Activated CD8-positive, alpha-beta memory T cell treated with anti-CD3 and anti-CD28 coated beads for 1 hour (primary cell): ENCODE results near the gene PBX1.

Experiments
- DNase-seq, 2 donors: peaks; one replicate each; pipeline ENCODE4 v3.0.0-alpha.2; 2020; ENCODE audit warnings: low read depth in 1 of 2; ENCODE audit errors: extremely low read depth in 1 of 2

PBX1 gene

DNA sequence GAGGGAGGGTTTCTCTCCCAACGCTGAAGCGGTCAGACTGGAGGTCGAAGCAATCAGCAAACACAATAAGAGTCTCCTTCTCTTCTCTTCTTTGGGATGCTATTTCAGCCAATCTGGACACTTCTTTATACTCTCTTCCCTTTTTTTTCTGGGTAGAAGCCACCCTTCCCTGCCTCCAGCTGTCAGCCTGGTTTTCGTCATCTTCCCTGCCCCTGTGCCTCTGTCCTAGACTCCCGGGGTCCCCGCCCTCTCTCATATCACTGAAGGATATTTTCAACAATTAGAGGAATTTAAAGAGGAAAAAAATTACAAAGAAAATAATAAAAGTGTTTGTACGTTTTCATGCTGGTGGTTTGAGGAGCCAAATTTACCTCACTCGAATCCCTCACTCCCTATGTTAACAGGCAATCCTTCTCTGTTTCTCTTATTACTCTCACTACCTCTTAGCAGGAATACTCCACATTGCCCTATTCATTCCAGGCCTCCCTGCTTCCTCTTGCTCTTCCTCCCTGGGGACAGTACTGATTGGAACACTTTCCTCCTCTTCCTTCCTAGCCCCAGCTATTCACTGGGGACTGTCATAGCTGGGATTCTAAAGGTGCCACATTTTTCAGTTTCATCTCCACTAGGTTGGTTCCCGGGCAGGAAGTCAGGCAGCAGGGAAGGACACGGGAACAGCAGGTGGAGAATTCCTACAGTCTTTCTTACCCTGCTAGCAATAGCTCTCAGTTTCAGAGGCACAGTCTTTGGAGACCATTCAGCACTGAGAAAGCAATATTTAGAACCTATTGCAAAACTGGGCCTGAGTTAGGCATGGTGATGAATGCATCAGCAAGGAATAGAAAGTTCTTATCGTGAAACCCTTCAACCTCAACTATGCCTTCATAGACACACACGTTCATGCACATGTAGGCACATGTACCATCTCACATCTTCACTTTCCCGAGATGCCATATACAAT is 288.0 kb downstream of the PBX1 start:
- DNase-seq: no peak

DNA sequence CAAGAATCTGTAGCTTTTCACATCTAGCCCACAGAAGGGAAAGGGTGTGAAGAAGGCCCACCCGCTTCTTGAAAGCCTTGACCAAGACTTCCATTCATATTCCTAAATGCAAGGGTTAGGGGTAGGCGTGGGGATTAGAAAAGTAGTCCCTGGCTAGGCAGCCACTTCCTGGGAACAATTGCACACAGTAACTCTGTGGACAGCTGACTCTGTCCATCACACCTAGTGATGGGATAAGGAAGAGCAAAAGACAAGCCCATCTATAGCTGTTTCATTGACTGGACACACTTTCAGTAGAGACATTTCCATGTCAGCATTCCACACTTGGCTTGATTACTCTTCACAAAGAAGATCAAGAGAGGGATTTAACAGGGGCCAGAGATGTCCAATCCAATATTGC is 294.2 kb downstream of the PBX1 start:
- no peak for DNase-seq

DNA sequence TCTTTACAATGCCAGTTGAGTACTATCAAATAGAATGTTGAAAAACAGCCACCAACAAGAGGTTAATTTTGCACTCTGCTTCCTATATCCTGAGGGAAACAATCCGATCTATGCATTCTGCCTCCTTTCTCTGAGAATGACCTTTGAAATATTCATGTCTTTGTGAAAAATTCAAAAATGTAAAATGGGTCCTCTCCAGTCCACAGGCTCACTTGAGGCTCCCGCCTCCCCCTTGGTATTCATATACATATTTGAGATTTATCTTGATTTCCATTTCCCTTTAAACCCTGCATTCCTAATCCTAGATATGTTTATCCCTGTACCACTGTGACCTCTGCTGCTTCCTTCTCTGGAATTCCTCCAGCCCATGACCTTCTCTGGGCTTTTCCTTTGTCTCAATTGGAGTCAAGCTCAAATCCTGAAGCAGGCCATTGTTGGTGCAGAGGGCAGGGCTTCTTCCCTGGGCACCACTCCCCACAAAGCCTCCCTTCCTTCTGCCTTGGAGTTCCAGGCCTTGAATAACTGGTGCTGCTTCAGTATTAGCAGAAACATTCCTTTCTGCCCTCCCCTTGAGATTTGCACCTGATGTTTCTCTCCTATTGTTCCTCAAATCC is 296.8 kb downstream of the PBX1 start:
- DNase-seq: no peak

DNA sequence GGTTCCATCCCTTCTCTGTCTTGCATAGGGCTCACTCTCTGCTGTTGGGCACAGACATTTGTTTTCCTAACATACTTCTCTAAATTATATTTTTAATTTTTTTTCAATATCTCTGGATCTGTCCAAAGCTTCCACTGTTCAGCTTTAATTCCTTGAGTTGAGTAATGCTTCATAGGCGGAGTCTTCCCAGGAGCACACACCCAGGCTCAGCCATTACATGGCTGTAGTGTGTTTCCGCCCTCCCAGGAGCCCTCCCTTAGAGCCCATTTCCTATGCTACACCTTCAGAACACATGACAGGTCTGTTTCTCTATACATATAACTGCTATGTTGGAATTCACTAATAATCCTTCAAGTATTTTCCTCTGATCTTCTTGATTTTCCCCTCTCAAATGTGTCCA is 297.4 kb downstream of the PBX1 start:
- DNase-seq: no peak

DNA sequence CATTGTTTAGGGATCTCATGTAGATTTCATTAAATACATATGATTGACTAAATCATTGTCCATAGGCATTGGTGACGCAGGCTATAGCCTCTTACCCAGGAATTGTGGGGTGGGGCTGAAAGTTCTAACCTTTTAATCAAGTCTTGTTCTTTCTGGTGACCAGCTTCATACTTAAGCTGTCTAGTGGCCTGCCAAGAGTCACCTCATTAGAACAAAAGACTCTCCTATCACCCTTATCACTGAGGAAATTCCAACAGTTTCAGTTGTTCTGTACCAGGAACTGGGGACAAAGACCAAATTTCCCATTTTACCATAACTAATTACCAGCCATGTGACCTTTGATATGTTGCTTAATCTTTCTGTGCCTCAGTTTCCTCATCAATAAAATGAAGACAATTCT is 298.5 kb downstream of the PBX1 start:
- no peak for DNase-seq

DNA sequence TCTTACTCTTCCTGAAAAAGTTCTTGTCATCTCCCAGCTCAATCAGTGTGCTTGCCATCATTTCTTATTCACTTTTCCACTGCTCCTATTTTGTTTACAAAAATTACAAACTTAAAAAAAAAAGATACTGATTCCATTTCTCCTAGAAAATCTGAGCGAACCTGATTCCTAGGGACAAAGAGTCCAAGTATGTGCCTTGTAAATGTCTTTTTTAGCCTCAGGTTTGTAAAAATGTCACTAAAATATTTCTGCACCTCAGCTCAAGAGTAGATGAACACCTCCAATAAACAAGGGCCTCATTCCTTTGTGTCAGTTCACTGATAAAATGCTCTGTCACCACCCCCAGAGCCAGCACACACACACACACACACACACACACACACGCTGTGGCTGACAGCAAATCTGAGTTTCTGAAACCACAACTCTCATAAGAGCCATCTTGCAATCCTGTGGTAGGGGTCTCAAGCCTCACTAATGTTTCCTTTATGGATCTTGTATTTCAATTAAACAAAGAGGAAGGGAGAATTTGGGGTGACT is 299.2 kb downstream of the PBX1 start:
- no peak for DNase-seq

DNA sequence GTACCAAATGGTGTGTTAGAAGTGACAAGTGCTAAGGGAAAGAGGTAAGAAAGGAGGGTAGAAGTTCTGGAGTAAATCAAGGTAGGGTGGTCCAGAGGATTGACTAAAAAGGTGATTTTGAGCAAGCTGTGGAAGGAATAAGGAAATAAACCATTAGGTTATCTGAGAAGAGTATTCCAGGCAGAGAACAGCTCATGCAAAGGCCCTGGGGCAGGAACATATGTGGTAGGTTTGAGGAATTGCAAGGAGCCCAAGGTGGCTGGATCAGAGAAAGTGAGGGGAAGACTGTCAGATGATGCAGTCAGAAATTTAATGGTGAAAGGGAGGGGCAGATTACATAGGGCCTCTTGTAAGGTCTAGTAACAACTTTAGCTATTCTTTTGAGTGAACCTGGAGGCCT is 302.6 kb downstream of the PBX1 start:
- DNase-seq: no peak

DNA sequence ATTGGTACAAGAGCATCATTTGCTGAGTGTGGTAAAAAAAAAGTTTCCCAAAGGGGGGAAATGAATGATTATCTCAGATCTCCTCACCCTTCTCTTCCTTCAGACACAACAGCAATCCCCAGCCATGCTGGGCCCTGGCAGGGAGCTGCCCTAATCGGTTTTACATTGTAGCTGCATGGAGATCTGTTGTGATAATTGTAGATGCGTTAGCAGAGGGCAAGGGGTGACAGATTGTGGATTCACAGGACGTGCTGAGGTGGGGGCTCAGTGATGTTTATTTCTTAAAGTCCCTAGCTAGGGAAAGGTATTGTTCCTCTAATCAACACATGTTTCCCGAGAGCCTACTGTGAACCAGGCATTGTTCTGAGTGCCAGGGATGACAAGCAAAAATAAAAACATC is 304.1 kb downstream of the PBX1 start:
- no peak for DNase-seq

DNA sequence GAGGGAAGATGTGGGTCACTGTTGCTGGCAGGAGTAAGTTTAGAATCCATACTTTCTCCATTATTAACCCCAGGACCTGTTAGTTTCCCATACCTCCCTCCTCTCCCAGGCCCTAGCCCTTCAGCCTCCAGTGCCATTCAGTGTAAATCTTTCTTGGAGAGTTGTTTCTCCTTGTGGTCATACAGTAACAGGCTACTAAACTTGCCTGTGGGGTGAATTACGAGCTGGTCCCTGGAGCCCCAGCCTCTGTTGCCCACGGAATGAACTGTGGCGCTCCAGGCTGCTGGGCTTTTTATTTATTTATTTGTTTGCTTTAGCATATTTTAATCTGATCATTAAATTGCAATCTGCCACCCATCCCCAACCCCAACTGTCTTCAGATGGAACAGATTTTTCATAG is 305.2 kb downstream of the PBX1 start:
- no peak for DNase-seq

DNA sequence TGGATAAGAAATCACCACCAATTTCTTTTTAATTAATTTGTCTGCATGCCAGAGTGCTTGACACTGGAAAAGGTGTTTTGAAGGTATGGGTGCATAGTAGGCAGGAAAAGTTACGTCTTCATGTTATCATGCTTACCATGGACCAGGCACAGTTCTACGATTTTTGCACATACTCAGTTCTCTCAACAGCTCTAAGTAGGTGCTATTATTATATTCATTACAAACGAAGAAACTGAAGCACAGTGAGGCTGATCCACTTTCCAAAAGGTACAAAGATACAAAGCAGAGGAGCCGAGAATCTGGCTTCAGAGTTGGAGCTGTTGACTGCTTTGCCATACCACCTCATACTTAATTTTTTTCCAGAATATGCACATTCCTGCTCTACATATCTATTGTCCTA is 306.4 kb downstream of the PBX1 start:
- no peak for DNase-seq

DNA sequence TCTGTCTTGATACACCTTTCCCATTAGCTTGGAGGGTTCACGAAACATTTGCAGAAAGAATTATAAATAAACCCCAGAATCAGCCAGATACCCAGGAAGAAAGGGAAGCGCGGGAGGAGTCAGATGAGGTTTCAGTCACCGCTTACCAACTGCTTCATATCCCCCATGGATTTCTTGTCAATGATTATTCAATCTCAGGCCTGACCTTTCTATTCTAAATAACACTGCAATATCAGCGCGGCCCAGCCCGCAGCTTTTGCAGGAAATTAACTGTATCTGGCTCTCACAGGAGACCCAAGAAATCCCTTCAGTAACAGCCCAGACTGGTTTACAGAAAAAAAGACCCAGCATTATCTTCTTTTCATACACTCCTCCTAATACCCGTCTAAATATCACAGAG is 308.6 kb downstream of the PBX1 start:
- no peak for DNase-seq

DNA sequence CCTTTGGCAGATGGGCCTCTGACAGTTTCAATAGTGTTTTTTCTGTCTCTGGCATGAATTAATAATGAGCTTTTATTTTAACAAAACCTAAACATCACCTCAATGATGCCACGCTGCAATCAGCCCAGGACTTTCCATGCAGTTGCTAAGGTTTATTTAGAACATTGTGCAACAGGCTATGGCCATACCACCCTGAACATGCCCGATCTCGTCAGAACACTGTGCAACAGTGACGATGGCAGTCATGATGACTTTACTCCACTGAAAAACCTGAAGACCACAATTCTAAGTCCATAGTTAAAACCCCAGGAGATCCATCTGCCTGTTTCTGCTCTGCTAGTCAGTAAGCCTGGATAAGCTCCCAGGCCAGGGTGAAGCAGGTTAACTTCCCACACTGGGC is 310.0 kb downstream of the PBX1 start:
- DNase-seq: no peak

DNA sequence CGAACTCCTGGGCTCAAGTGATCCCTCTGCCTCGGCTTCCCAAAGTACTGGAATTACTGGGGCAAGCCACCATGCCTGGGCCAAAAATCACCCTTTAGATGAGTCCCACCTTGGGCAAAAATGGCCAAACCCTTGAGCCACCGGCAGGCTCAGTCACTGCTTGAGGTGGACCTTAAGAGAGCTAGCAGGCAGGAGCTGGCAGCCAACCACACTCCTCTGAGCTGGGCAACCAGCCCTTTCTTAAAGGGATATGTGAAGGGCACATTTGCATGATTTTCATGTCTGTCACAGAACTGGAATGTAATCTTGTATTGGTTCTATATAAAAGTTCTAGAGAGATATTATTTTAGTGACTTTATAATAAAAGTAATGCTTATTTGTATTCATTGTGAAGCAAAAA is 316.5 kb downstream of the PBX1 start:
- DNase-seq: no peak

DNA sequence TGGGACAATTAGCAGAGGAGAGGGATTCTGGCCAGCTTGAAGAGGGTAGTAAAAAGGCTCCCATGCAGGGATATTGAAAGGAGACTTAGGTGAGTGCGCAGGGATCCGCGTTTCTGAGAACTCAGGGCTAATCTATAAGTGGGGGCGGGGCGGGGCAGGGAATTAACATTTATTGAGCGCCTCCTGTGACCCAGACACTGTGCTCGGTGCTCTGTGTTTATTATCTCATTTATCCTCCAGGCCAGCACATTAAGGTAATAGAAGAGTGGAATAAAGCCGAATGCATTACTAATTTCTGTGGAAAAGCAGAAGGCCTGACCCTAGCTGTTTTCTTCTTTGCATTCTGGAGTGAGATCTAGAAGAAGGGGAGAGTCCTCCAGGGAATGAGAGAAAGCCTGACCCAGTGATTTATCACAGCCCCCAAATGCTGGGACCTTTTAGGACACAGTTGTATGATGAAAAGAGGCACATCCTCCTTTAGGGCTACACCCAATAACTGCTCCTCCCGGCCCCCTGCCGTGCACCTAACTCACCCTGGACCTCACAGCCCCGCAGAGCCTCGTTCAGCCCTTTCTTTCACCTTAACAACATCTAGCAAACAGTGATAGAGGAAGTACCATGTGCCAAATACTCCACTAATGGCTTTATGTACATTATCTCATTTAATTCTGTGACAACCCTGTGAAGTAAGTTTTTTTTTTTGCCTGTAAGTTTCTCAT is 317.6 kb downstream of the PBX1 start:
- DNase-seq: no peak

DNA sequence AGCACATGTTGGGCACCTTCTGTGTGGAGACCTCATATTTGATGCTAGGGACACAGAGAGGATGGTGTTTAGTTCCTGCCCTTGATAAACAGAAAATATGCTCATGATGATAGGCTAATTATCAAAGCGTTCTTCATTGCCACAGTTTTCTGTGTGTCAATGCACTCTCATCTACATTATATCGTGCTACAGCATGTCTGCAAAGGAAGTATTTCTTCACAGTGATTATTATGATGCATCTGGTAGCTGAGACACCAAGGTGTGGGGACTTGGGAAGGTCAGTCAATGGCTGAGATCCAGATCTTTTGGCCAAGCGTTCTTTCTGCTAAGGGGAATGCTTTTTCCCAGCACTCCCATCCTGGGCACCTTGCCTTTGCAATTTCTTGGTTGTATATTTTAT is 321.2 kb downstream of the PBX1 start:
- no peak for DNase-seq

DNA sequence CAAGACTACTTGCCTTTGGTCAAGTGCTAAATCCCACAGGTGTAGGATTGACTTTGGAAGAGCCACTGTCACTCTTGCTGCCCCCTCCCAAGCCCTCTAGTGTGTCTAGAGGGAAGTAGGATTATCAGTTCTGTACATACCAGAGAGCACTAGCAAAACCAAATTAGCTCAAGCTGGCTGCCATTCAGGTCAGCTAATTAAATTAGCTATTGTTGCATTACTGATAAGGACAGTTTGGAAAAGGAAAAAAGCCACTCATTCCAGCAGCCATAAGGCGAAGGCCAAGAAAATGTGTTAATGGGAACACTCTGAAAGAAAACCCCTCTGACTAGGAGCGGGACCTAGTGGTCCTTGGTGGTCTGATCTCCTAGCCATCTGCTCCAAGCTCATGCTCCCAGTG is 321.7 kb downstream of the PBX1 start:
- DNase-seq: no peak

DNA sequence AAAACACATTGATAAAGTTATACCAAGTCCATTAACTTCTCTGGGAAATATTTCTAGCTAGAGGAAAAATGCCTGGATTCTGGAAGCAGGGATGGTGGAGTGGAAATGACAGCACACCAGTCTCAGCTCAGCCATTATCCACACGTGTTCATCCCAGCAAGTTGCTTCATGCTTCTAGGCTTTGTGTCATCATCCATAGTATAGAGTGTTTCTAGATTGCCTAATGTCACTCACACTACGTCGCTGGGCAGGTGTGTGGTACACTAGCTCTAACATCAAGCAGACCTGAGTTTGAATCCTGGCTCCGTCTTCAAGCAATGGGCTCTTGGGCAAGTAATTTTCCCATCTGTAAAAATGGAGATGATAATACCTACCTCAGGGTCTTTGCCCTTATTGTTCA is 326.3 kb downstream of the PBX1 start:
- DNase-seq: no peak

DNA sequence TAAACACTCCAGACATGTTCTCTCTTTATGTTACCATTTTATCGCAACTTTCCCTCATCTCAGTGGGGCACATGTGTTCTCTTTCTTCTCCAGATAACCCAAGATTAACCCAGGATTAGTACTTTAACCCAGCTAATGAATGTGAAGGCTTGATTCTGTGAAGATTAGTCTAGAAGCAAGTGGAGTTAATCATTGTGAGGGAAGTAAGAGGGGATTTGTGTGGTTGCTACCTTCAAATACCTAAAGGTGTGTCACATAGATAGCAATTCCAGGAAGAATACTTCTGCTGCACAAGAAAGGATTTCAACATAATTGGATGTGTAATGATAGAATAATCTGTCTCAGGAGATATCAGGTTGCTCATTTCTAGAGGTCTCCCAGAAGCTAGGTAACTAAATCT is 327.1 kb downstream of the PBX1 start:
- DNase-seq: no peak

DNA sequence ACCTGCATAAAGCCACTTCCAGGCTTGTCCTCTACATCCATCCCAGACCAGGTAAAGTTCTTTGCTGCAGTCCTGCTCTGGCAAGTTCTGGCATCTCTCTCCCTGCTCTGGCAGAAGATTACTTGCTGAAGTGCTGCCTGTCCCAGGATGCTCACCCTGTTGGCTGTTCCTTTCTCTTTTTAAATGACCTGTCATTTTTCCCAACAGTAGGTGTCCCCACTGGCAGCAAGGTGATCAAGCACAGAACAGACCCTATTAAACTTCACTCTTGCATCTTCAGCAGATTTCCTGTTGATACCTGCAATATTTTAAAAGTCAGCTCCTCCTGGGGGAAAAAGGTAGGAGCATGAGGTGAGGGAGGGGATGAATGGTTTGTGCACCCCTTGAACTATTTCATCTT is 332.6 kb downstream of the PBX1 start:
- no peak for DNase-seq

DNA sequence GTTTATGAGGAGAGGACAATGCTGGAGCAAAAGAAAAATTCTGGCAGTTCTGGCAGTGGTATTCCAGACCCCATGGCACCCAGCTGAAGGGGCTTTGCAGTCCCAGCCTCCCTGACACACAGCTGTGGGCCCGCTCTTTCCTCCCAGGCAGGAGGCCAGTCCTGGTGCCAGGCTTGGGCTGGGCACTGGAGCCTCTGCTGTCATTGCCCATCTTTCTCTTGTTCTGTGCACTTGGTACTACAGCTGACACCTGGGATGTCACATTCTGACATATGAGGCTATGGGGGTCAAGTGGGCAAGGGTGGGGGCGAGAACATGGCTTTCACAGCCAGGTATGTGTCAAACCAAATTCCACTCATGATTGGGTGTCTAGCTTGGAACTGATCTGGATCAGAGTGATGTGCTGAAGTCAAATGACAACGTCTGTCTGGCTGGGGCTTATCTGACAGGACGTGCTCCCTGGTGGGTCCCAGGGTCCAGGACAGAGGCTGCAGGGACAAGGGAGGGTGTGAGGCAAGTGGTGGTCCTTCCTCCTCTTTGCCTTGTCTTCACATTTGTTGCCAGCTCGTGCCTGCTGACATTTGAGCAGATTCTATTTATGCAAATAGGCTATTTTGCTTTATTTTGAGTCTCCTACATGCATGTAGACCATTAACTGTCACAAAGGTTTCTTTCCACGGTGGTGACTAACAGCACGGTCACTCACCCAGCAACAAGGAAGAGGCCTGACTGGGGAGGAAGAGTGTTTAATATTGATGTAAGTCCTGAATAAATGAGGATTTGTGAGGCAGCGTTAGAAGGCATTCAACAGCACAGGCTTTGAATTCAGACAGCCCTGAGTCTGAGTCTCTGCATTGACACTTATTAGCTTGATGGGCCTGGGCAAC is 336.3 kb downstream of the PBX1 start:
- DNase-seq: no peak

DNA sequence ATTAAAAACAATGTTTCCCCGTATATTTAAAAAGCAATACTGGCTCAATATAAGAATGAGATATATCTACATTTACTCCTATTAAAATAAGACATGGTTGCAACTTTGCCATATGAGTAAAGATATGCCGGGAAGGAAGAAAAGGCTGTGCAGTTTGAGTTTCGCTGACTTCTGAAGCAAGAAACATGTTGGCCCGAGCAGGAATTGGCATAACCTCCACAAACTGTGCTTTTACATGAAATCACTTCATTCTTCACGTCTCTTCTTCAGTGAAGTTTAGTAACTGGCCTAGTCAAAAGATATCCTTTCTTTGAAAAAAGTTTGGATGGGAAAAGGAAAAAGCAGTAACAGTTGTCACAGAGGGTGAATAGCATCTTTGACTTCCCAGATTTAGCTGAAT is 342.0 kb downstream of the PBX1 start:
- DNase-seq: no peak
